ENCODE data around the gene OS9.
"Not testable (repeated sequence)": the region's sequence is repeated elsewhere in the genome, so short reads cannot be mapped to it uniquely, and the experiment has no call there.

OS9 gene

GRCh38 chr12:57674691-57675090 is 19.2 kb upstream of the OS9 start:
- H3K4me3 Mint-ChIP-seq, result no peak overlapping the region
- no peak for ATAC-seq
- no peak overlapping the region for H3K27ac Mint-ChIP-seq
- no peaks in the 10 kb centered on the region for H3K9me3 Mint-ChIP-seq
- H3K36me3 Mint-ChIP-seq (ENCODE audit: low read depth), result no peaks in the 10 kb centered on the region
- no peak for DNase-seq
- peaks cover 2% of the 10 kb centered on the region for H3K27me3 Mint-ChIP-seq
- no peaks in the 10 kb centered on the region for H3K4me1 Mint-ChIP-seq

- H3K4me3 Mint-ChIP-seq; H3K36me3 Mint-ChIP-seq (ENCODE audit: low read depth); DNase-seq; H3K27ac Mint-ChIP-seq; H3K4me1 Mint-ChIP-seq; H3K9me3 Mint-ChIP-seq; ATAC-seq; H3K27me3 Mint-ChIP-seq: not testable (repeated sequence)
Observed at GRCh38 chr12:57677947-57678346, 16.0 kb upstream of the OS9 start.

- no peak for DNase-seq
- no peak for ATAC-seq
- no peak overlapping the region for H3K4me3 Mint-ChIP-seq
- peaks cover 4% of the 10 kb centered on the region for H3K27me3 Mint-ChIP-seq
- peaks cover 8% of the 10 kb centered on the region for H3K9me3 Mint-ChIP-seq
- H3K36me3 Mint-ChIP-seq (ENCODE audit: low read depth), result no peaks in the 10 kb centered on the region
- no peak overlapping the region for H3K27ac Mint-ChIP-seq
- no peaks in the 10 kb centered on the region for H3K4me1 Mint-ChIP-seq
Observed at GRCh38 chr12:57679697-57680096, 14.2 kb upstream of the OS9 start.

GRCh38 chr12:57687862-57688261 is 6.1 kb upstream of the OS9 start:
- H3K36me3 Mint-ChIP-seq (ENCODE audit: low read depth), result no peaks in the 10 kb centered on the region
- DNase-seq, result no peak
- H3K9me3 Mint-ChIP-seq, result no peaks in the 10 kb centered on the region
- peaks cover 32% of the 10 kb centered on the region for H3K27me3 Mint-ChIP-seq
- H3K4me1 Mint-ChIP-seq, result no peaks in the 10 kb centered on the region
- no peak overlapping the region for H3K27ac Mint-ChIP-seq
- no peak for ATAC-seq
- H3K4me3 Mint-ChIP-seq, result no peak overlapping the region

- Mint-ChIP-seq H3K27me3 (peaks cover 32% of the 10 kb centered on the region), H3K9me3 (no peaks in the 10 kb centered on the region), H3K36me3 (ENCODE audit: low read depth) (no peaks in the 10 kb centered on the region), H3K4me1 (no peaks in the 10 kb centered on the region), H3K27ac (no peak overlapping the region), H3K4me3 (no peak overlapping the region)
- DNase-seq (no peak), ATAC-seq (no peak)
Observed at GRCh38 chr12:57688931-57689330, 5.0 kb upstream of the OS9 start.

GRCh38 chr12:57692500-57692899 is 1.4 kb upstream of the OS9 start:
- DNase-seq (no peak), ATAC-seq (no peak)
- no peaks in the 10 kb centered on the region for H3K4me1 Mint-ChIP-seq
- H3K27me3 Mint-ChIP-seq, result peaks cover 13% of the 10 kb centered on the region
- H3K27ac Mint-ChIP-seq, result no peak overlapping the region
- H3K9me3 Mint-ChIP-seq, result no peaks in the 10 kb centered on the region
- H3K36me3 Mint-ChIP-seq (ENCODE audit: low read depth), result peaks cover 15% of the 10 kb centered on the region
- H3K4me3 Mint-ChIP-seq, result no peak overlapping the region

GRCh38 chr12:57693317-57693658 is 644 bp upstream of the OS9 start:
- Mint-ChIP-seq H3K27me3 (peaks cover 10% of the 10 kb centered on the region), H3K4me1 (no peaks in the 10 kb centered on the region), H3K36me3 (ENCODE audit: low read depth) (peaks cover 15% of the 10 kb centered on the region), H3K27ac (no peak overlapping the region), H3K9me3 (no peaks in the 10 kb centered on the region), H3K4me3 (no peak overlapping the region)
- ATAC-seq (no peak), DNase-seq (no peak)

- peaks cover 2% of the 10 kb centered on the region for H3K27me3 Mint-ChIP-seq
- no peak overlapping the region for H3K27ac Mint-ChIP-seq
- H3K36me3 Mint-ChIP-seq (ENCODE audit: low read depth), result peaks cover 15% of the 10 kb centered on the region
- DNase-seq (peak; percentile 24), ATAC-seq (no peak)
- H3K4me1 Mint-ChIP-seq, result no peaks in the 10 kb centered on the region
- no peaks in the 10 kb centered on the region for H3K9me3 Mint-ChIP-seq
- no peak overlapping the region for H3K4me3 Mint-ChIP-seq
Observed at GRCh38 chr12:57694459-57695019, 607 bp downstream of the OS9 start.

GRCh38 chr12:57695770-57696432 is 2.0 kb downstream of the OS9 start:
- H3K9me3 Mint-ChIP-seq, result no peaks in the 10 kb centered on the region
- peaks cover 1% of the 10 kb centered on the region for H3K27me3 Mint-ChIP-seq
- no peak for DNase-seq
- H3K36me3 Mint-ChIP-seq (ENCODE audit: low read depth), result peaks cover 18% of the 10 kb centered on the region
- no peak overlapping the region for H3K27ac Mint-ChIP-seq
- H3K4me3 Mint-ChIP-seq, result peak overlapping the region; percentile 18
- no peak for ATAC-seq
- H3K4me1 Mint-ChIP-seq, result peaks cover 2% of the 10 kb centered on the region

GRCh38 chr12:57697076-57697475 is 3.1 kb downstream of the OS9 start:
- DNase-seq (no peak), ATAC-seq (no peak)
- Mint-ChIP-seq H3K4me3 (no peak overlapping the region), H3K27ac (no peak overlapping the region), H3K9me3 (no peaks in the 10 kb centered on the region), H3K36me3 (ENCODE audit: low read depth) (peaks cover 22% of the 10 kb centered on the region), H3K4me1 (peaks cover 2% of the 10 kb centered on the region), H3K27me3 (no peaks in the 10 kb centered on the region)

GRCh38 chr12:57698414-57698813 is 4.5 kb downstream of the OS9 start:
- Mint-ChIP-seq H3K36me3 (ENCODE audit: low read depth) (peaks cover 35% of the 10 kb centered on the region), H3K9me3 (peaks cover 8% of the 10 kb centered on the region), H3K27me3 (no peaks in the 10 kb centered on the region), H3K4me3 (no peak overlapping the region), H3K4me1 (peaks cover 2% of the 10 kb centered on the region), H3K27ac (no peak overlapping the region)
- ATAC-seq, result no peak
- DNase-seq, result no peak

GRCh38 chr12:57700317-57700716 is 6.4 kb downstream of the OS9 start:
- Mint-ChIP-seq H3K4me1 (peaks cover 2% of the 10 kb centered on the region), H3K4me3 (no peak overlapping the region), H3K9me3 (peaks cover 12% of the 10 kb centered on the region), H3K36me3 (ENCODE audit: low read depth) (peaks cover 52% of the 10 kb centered on the region), H3K27ac (no peak overlapping the region), H3K27me3 (no peaks in the 10 kb centered on the region)
- no peak for DNase-seq
- no peak for ATAC-seq

GRCh38 chr12:57707250-57707649 is 13.3 kb downstream of the OS9 start:
- Mint-ChIP-seq H3K4me3 (no peak overlapping the region), H3K4me1 (no peaks in the 10 kb centered on the region), H3K9me3 (peaks cover 12% of the 10 kb centered on the region), H3K27me3 (no peaks in the 10 kb centered on the region), H3K36me3 (ENCODE audit: low read depth) (peaks cover 48% of the 10 kb centered on the region), H3K27ac (no peak overlapping the region)
- ATAC-seq, result no peak
- DNase-seq, result no peak

- H3K4me1 Mint-ChIP-seq, result no peaks in the 10 kb centered on the region
- H3K27me3 Mint-ChIP-seq, result no peaks in the 10 kb centered on the region
- peaks cover 4% of the 10 kb centered on the region for H3K9me3 Mint-ChIP-seq
- peaks cover 37% of the 10 kb centered on the region for H3K36me3 Mint-ChIP-seq (ENCODE audit: low read depth)
- DNase-seq (no peak), ATAC-seq (no peak)
- H3K27ac Mint-ChIP-seq, result no peak overlapping the region
- H3K4me3 Mint-ChIP-seq, result no peak overlapping the region
Observed at GRCh38 chr12:57708296-57708695, 14.4 kb downstream of the OS9 start.

- H3K27ac Mint-ChIP-seq, result no peak overlapping the region
- H3K4me3 Mint-ChIP-seq, result no peak overlapping the region
- DNase-seq (no peak), ATAC-seq (no peak)
- H3K27me3 Mint-ChIP-seq, result no peaks in the 10 kb centered on the region
- H3K36me3 Mint-ChIP-seq (ENCODE audit: low read depth), result peaks cover 17% of the 10 kb centered on the region
- H3K4me1 Mint-ChIP-seq, result no peaks in the 10 kb centered on the region
- H3K9me3 Mint-ChIP-seq, result no peaks in the 10 kb centered on the region
Observed at GRCh38 chr12:57712701-57713100, 18.8 kb downstream of the OS9 start.

GRCh38 chr12:57713209-57713608 is 19.3 kb downstream of the OS9 start:
- H3K9me3 Mint-ChIP-seq, result no peaks in the 10 kb centered on the region
- H3K27me3 Mint-ChIP-seq, result no peaks in the 10 kb centered on the region
- no peak for ATAC-seq
- H3K36me3 Mint-ChIP-seq (ENCODE audit: low read depth), result peaks cover 22% of the 10 kb centered on the region
- no peak overlapping the region for H3K4me3 Mint-ChIP-seq
- DNase-seq, result no peak
- no peak overlapping the region for H3K27ac Mint-ChIP-seq
- H3K4me1 Mint-ChIP-seq, result no peaks in the 10 kb centered on the region
